Activated effector memory CD4-positive, alpha-beta T cell treated with Interleukin-2 at 50 U/mL for 16 hours (primary cell): ENCODE data around the gene SELENOW.
"Not testable (repeated sequence)": the region's sequence is repeated elsewhere in the genome, so short reads cannot be mapped to it uniquely, and the experiment has no call there.

Source experiments
- DNase-seq: peaks from one replicate; pipeline ENCODE4 v3.0.0-alpha.2; 2020

The SELENOW gene

GRCh38 chr19:47756953-47757608 lies 21.4 kb upstream of the SELENOW start:
- no peak for DNase-seq

GRCh38 chr19:47757617-47758442 lies 20.7 kb upstream of the SELENOW start:
- DNase-seq = no peak

GRCh38 chr19:47758443-47758804 lies 20.1 kb upstream of the SELENOW start:
- DNase-seq = no peak

GRCh38 chr19:47760632-47760999 lies 17.9 kb upstream of the SELENOW start:
- no peak for DNase-seq

- no peak for DNase-seq
These were observed 16.9 kb upstream of the SELENOW start for GRCh38 chr19:47761566-47761965.

GRCh38 chr19:47762151-47762550 lies 16.4 kb upstream of the SELENOW start:
- no peak for DNase-seq

GRCh38 chr19:47762615-47763308 lies 15.7 kb upstream of the SELENOW start:
- no peak for DNase-seq

GRCh38 chr19:47764705-47765104 lies 13.8 kb upstream of the SELENOW start:
- DNase-seq = not testable (repeated sequence)

- DNase-seq = peak; percentile 12
These were observed 12.8 kb upstream of the SELENOW start for GRCh38 chr19:47765523-47766358.

- DNase-seq = no peak
These were observed 12.2 kb upstream of the SELENOW start for GRCh38 chr19:47766359-47766620.

GRCh38 chr19:47766670-47767069 lies 11.8 kb upstream of the SELENOW start:
- no peak for DNase-seq

- no peak for DNase-seq
These were observed 11.2 kb upstream of the SELENOW start for GRCh38 chr19:47767349-47767748.

- DNase-seq = no peak
These were observed 9.9 kb upstream of the SELENOW start for GRCh38 chr19:47768604-47769003.

GRCh38 chr19:47769534-47769933 lies 9.0 kb upstream of the SELENOW start:
- no peak for DNase-seq

GRCh38 chr19:47771291-47771690 lies 7.2 kb upstream of the SELENOW start:
- not testable (repeated sequence) for DNase-seq

GRCh38 chr19:47776568-47776967 lies 1.9 kb upstream of the SELENOW start:
- DNase-seq = no peak

- DNase-seq = not testable (repeated sequence)
These were observed 1.1 kb upstream of the SELENOW start for GRCh38 chr19:47777245-47778048.

- no peak for DNase-seq
These were observed 450 bp downstream of the SELENOW start for GRCh38 chr19:47778954-47779351.

- DNase-seq = no peak
These were observed 1.2 kb downstream of the SELENOW start for GRCh38 chr19:47779524-47780214.

- DNase-seq = no peak
These were observed 1.7 kb downstream of the SELENOW start for GRCh38 chr19:47780215-47780551.

- no peak for DNase-seq
These were observed 3.2 kb downstream of the SELENOW start for GRCh38 chr19:47781590-47782262.
